SKM-1 (cell line): ENCODE measurements around the gene PAK2.
A peak's percentile ranks its signal among the peaks of the same experiment; 100 is the strongest.
"Not testable (repeated sequence)": the region's sequence is repeated elsewhere in the genome, so short reads cannot be mapped to it uniquely, and the experiment has no call there.

ENCODE experiments used
- DNase-seq: peaks from one replicate; lab custom pipeline; 2025; ENCODE audit not compliant: unreplicated experiment; lab: John Stamatoyannopoulos, UW

PAK2 gene

DNA sequence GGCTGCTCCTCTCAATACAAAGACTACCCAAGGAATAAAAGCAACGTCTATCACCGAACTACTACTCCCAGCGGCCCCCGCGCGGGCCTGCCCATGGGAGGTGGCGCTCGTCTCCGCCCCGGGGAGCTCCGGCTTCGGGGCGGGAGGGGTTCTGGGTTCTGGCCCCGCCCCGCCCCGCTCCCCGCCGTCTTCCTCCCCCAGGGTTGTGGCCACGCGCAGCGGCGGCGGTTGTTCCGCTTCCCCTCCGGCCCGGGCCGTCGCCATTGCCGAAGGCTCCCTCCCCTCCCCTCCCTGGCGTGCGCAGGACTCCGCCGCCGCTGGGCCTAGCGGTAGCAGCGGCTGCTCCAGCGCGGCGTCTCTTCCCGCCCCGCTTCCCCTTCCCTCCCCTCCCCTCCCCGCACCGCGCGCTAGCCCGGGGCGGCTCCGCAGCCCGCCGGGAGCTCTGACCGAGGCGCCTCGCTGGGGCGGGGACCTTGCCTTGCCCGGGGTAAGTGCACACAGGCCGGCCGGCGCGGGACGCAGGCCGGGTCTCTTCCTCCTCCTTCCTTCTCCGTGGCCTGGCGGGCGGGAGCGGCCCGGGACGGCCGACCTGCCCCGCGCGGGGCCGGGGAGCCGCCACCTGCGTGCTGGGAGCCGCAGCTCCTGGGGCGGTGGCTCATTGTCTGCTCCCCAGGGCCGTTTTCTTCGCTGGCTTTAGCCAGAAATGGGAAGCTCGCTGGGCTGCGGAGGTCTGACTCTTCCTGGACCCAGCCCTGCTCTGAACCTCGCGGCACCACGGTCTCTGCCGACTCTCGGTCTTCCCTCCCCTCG lies at the start of gene PAK2:
Gene PAK2 (plus strand): TSS at position 187 of the 810 bp plus-strand sequence. CDS start 42,790 bp downstream, outside the sequence.
- DNase-seq: peak; percentile 75

DNA sequence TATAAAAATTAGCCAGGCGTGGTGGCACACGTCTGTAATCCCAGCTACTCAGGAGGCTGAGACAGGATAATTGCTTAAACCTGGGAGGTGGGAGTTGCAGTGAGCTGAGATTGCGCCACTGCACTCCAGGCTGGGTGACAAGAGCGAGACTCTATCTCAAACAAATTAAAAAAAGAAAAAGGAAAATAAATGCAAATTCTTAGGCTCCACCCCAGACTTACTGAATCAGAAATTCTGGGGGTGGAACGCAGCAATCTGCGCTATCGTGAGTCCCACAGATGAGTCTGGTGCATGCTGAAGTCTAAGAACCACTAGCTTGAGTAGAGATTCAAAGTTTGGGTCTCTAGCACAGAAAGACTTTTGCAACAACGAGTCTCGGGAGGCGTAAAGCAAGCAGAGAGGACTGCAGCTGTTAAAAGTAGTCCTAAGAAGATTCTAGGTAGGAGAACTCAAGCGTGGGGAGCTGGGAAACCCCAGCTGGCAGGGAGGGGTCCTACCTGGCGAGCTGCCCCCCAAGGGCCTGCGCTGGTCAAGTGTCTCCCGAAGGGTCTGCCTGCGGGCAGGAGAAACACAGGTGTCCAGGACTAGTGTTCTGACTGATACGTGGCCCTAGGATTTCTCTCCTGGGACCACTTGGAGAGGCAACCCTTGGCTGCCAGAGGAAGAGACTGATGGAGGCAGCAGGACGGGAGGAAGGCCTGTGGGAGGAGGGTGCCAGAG lies 49.6 kb upstream of the PAK2 start:
- DNase-seq: no peak

DNA sequence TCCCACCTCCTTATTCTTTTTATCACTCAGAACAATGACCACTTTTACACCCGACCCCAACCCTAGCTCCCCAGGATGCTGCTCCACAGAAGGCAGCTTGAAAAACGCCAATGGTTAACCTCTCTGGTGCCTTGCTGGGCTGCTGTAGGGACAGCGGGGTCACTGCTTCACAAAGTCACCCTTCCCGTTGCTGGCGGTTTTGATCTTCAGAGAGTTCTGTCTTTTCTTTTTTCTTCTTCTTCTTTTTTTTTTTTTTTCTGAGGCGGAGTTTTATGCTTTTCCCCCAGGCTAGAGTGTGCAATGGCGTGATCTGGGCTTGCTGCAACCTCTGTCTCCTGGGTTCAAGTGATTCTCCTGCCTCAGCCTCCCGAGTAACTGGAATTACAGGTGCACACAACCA lies 48.3 kb upstream of the PAK2 start:
- DNase-seq: no peak

DNA sequence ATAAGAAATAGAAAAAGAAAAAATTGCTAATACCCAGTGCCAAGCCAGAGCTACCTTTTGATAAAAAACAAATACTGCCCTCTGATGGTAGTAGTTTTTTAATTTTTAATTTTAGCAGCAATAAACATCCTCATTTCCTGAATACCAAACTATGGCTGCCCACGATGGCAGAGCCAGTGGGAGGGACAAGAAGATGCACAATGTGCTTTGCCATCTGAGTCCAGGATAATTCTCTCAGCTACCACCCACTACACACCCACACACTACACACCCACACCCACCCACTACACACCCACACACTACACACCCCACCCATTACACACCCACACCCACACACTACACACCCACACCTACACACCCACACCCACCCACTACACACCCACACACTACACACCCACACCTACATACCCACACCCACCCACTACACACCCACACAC lies 45.4 kb upstream of the PAK2 start:
- no peak for DNase-seq

DNA sequence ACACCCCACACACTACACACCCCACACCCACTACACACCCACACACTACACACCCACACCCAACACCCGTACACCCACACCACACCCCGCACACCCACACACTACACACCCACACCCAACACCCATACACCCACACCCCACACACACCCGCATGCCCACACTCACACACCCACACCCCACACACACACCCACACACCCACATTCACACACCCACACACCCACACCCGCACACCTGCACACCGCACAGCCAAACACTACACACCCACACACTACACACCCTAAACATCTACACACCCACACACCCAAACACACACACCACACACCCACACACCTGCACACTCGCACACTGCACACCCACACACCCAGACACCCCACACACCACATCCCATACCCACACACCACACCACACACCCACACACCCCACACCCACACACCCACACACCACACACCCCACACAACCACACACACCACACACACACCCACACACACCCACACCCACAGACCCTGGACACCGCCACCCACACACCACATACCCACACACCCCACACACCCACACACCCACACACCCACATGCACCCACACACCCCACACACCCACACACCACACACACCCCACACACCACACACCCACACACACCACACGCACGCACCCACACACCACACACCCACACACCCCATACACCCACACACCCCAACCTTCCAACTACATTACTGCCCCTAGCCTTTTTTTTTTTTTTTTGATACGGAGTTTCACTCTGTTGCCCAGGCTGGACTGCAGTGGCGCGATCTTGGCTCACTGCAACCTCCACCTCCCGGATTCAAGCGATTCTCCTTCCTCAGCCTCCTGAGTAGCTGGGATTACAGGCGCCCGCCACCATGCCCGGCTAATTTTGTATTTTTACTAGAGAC lies 44.5 kb upstream of the PAK2 start:
- DNase-seq: no peak

DNA sequence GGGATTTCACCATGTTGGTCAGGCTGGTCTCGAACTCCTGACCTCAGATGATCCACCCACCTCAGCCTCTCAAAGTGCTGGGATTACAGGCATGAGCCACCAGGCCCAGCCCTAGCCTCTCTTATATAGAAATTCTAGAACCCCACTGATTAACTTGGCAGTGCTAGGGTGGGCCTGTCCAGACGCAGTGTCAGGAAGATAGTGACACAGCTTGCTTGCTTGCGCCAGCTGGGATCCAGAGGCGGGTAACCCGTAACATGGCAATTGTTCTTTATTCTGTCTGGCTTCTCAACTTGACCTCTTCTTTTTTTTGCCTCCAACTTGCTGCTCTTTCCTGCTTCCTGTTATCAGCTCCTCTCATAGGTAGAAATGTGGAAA lies 43.8 kb upstream of the PAK2 start:
- DNase-seq: no peak

DNA sequence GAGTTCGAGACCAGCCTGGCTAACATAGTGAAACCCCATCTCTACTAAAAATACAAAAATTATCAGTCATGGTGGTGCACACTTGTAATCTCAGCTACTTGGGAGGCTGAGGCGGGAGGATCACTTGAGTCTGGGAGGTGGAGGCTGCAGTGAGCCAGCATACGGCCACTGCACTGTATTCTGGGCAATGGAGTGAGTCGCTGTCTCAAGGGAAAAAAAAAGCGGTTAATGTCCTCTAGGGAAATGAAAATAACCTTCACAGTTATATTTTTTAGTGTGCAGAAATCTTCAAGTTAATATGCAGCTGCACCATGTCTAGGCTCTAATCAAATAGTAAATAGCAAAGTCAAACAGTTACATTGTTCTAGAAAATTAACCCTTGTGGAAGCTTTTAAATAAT lies 42.4 kb upstream of the PAK2 start:
- no peak for DNase-seq

DNA sequence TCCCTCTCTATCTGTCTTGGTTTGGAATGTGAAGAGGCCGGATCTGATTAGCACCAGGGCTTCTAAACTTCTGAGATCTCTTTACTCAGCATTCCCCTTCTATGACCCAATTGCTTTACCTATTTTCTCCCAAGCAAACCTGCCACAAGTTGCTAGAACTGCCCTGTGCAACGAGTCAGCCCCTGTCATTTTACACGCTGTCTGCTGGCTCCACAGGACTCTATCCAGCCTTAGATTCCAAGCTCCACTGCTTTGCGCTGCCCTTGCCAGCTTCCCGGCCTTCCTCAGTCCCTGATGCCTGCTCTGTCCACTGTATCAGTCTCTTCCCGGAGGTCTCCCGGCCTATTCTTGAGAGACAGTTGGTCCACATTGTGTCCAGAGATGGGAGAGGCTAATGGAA lies 39.9 kb upstream of the PAK2 start:
- no peak for DNase-seq

DNA sequence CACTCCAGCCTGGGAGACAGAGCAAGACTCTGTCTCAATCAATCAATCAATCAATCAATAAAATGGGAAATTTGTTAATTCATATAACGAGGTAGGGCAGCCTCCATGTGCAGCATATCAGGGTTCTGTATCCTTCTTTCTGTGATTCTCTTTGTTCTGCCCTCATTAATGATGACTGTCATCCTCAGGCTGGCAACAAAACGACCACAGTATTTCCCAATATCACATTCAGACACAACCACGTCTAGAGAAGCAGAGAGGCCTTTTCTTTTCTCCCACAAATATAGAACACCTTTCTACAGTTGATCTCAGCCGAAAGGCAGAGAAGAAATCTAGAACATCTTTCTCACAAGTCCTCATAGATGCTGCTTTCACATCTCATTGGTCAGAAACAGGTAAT lies 38.9 kb upstream of the PAK2 start:
- peak; percentile 34 for DNase-seq

DNA sequence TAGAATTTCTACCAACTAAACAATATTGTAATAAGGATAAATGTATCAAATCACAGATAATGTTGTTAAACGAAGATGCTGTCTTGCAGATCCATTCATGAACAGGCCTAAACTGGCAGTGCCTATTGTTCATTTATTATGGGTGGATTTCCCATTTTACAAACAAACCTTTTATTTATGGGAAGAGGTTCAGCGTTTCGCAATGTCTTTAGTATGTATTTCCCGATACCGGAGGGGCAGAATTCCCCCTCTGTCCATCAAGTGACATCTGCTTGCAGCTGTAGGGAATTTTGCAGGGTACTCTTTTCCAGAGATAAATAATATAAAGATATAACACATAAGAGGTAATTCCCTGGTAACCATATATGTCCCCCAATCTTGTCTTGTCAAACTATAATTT lies 33.3 kb upstream of the PAK2 start:
- DNase-seq: no peak

DNA sequence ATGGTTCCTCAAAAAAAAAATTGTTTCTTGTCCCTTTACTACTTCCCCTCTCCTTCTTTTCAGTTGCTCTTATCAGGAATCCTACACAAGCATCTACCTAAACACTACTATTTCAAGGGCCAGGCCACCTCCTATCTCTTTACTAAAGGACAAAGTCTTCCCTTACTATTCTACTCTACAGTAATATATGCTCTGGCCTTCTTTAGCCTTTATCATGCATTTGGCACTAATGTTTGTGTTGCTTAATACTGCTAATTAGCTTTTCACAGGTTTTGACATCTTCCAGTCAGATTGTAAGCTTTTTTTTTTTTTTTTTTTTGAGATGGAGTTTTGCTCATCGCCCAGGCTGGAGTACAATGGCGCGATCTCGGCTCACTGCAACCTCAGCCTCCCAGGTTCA lies 32.9 kb upstream of the PAK2 start:
- no peak for DNase-seq

DNA sequence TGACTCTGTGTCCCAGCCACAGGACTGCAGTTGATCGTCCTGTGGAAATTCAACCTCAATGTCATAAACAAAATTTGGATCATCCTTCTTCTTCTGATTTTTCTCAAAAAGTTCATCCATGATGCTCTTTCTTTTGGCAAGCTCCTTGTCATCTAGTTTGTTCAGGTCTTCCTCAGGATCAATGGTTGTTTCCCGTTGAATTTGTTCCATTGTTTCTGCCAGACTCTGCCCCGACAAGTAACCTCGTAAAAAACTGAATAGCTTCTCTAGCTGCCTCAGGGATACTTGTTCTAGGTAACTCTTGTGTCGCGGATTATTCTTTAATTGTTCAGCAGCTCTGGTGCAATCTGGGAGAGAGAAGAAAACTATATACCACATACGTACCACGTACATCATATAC lies 32.1 kb upstream of the PAK2 start:
- DNase-seq: no peak

DNA sequence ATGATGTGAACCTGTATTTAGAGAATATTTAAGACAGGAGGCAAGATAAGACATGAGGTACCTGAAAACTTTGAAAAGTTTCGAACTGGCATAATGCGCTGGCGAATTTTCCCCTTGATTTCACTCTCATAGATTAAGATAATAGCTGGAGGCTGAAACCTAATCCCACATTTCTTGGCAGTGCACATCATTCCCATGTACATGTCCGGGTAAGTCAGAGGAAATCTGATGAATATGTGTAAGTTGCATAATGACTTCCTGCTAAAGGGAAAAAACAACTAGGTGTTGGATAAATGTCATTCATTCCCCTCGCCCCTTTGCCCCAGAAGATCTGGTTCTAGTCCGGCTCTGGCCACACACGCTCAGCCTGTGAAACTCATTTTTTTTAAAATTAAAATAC lies 31.2 kb upstream of the PAK2 start:
- no peak for DNase-seq

DNA sequence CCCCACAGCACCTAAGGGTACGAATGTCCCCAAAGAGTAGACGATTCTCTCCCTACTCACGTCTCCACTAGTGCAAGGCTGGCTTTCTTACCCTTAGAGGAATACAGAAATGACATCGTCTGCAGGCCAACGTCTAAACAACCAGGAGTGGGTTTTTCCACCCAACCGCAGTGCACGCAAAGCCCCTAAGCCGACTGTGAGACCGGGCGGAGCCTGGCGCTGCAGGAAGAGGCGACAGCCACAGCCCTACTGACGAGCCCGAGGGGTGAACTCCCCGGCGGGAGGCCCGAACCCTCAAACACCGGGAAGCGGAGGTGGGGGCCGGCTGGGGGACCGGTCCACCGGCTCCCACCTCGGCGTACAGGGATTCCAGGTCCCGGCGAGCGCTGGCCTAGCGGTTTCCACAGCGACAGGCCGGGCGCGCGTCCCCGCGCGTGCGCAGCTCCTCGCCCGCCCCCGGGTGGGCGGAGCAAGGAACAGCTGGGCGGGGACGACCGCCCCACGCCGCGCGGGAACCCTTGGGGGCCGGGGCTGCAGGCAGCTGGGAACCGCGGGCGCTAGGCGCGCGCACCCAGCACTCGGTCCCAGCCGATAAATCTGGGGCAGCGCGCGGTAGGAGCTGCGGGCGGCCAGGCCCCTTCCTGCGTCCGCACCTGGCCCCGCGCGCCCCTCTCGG lies 27.7 kb upstream of the PAK2 start, which contains the start of the genes CEP19 and PIGX:
Gene CEP19 (minus strand): TSS at position 413 of the 676 bp plus-strand sequence. CDS start 3,593 bp downstream, outside the sequence.
Gene PIGX (plus strand): TSS at position 540 of the 676 bp plus-strand sequence.
- peak; percentile 55 for DNase-seq

DNA sequence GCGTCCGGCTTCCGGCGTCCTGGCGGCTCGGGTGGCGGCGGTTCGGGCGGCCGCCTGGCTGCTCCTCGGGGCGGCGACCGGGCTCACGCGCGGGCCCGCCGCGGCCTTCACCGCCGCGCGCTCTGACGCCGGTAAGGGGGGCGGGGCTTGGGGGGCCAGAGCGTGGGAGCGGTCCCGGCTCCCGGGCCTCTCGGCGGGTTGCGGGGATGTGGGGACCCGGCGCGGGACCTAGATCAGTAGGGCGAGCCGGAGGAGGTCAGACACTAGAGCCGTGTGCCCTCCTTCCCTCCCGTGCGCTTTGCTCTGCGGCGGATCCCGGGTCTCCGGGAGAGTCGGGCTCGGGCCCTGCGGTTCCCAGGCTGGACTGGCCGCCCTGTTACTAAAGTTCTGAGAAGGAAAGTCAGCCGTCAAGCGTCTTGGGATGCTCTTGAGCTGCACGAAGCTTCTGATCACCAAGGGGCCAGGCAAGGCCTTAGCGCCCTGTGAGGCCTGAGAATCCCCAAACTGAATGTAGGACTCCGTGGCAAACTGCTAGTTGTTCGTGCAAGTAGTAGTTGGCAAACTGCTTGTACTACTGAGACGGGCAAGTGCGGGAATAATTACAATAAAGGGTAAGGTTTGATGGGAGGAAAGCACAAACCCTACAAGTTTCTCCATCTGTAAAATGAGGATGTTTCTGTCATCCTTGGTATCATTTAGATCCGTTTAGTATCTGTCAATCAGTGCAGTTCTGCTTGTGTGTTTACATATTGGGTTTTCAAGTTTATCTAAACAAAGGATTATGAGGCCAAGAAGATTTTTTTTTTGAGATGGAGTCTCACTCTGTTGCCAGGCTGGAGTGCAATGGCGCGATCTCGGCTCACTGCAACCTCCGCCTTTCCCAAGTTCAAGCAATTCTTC lies 26.9 kb upstream of the PAK2 start:
- peak; percentile 31 for DNase-seq

DNA sequence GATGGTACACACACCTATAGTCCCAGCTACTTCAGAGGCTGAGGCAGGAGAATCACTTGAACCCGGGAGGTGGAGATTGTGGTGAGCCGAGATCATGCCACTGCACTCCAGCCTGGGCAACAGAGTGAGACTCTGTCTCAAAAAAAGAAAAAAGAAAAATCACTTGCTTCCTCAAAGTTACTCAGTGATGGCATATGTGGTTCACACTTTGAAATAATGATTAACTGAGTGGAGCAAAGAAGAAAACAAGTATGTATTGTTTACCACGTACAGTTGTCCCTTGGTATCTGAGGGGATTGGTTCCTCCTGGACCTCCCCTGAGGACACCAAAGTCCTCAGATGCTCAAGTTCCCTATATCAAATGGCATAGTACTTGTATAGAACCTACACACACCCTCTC lies 22.5 kb upstream of the PAK2 start:
- DNase-seq: not testable (repeated sequence)

DNA sequence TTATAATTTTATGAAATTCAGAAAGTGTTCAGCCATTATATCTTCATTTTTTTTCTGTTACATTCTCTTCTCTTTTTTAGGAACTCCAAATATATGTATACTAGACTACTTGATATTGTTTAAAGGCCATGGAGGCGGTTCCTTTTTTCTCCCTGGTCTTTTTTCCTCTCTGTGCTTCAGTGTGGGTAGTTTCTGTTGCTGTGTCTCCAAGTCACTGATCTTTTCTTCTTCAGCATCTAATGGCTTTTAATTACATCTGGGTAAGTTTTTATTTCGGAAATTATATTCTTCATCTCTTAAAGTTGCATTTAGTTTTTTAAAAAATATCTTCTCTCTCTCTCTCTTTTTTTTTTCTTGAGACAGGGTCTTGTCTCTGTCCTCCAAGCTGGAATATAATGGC lies 18.6 kb upstream of the PAK2 start:
- no peak for DNase-seq

DNA sequence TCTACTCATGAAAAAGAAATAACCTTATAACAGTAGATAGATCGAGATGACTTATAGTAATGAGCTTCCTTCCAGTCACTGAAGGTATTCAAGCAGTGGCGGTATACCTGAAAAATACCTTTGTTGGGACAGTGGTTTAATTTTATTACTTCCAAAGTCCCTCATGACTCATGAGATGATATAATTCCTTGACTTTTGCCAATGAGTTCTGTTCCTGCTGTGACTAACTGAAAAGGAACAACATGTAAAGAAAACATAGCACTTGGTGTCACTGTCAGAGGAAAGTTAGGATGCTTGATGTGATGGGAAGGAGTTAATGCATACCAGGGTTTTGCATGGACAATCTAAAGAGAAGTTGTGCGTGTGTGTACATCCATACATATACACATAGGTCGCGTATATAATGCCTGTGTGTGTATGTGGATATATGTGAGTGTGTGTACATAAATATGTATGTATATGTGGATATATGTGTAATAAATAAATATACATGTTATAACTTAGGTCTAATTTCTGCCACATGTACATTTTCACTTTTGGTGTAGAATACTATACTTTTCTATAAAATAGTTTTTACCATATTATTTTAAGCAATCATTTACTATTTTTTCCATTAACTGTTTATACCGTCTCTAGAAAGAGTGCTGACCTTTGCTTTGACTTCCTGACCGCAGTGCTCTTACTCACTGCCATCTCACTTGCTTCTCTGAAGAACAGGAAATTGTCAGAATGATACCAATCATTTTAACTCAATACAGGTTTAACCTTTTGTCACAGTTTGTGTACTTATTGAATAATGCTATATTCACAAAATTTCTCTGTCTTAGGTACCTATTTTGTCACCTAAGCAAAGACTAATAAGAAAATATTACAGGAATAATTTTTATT lies 12.6 kb upstream of the PAK2 start:
- DNase-seq: no peak

DNA sequence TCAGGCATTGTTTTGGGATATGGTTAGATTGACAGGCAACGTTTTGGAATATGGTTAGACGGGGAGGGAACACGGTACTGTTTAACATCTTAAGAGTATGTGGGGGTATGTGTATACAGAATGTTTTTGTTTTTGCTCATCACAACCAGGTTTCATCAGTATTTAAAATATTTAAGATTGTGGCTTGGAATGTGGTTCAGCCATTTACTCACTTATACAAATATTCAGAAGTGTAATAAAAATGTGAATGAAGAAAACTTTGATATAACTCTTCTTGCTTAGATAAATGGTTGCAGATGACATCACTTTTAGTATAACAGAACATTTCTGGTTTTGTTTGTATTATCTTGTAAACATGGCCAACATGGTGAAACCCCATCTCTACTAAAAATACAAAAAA lies 3.9 kb upstream of the PAK2 start:
- DNase-seq: no peak
